SU-DHL-6 (cell line): ENCODE measurements around the gene SOCS6.

Experiments
- CTCF ChIP-seq: fragments of 200-600 bp; sonication (generic); IDR thresholded peaks from one replicate; pipeline ENCODE4 v1.5.1; 2017; ENCODE audit warnings: antibody characterized with exemption, mild to moderate bottlenecking, low read length, moderate library complexity; ENCODE audit not compliant: insufficient read depth, poor library complexity, severe bottlenecking
- EZH2phosphoT487 ChIP-seq: fragments of 200-600 bp; sonication (generic), shearing (Covaris generic); conservative IDR thresholded peaks from 2 replicates; pipeline ENCODE4 v1.6.1; 2018; ENCODE audit warnings: mild to moderate bottlenecking, antibody characterized with exemption, low read length, moderate library complexity, mixed read lengths

- no peak for TF ChIP-seq CTCF
- TF ChIP-seq EZH2phosphoT487, result no peak
Observed at GRCh38 chr18:70290482-70291294, 1.8 kb downstream of the SOCS6 start.
